ENCODE measurements around the gene CD7. TPM values are rescaled to one million over a fixed set of nuclear protein-coding genes. Genes with fewer than 3 reads are reported as not detected.
A peak's percentile ranks its signal among the peaks of the same experiment; 100 is the strongest.
"Not testable (repeated sequence)": the region's sequence is repeated elsewhere in the genome, so short reads cannot be mapped to it uniquely, and the experiment has no call there.

The CD7 gene
- total RNA-seq (2022) (0.34 TPM in 1 of 2 replicates, not detected in the other), Bru-seq, nascent RNA (not detected), BruChase-seq, experiment 1, labeled RNA remaining after a 6-hour chase (percentile 18 among the genes with signal in this experiment), BruChase-seq, experiment 2, labeled RNA remaining after a 2-hour chase (not detected)
- long read RNA-seq: 0 reads

GRCh38 chr17:82317394-82318168 is at the start of gene CD7:
Gene CD7, minus strand, starts transcription at chr17:82317608. Its CDS starts 113 bp downstream, at chr17:82317495.
- CTCF ChIA-PET: no interaction called here
- Mint-ChIP-seq H3K27me3 (ENCODE audit: unreplicated experiment) (peaks cover 44% of the 10 kb centered on the region), H3K27ac (ENCODE audit: unreplicated experiment) (no peak within 1 kb of the TSS), H3K36me3 (ENCODE audit: insufficient read depth, unreplicated experiment) (peaks cover 7% of the 10 kb centered on the region), H3K4me1 (ENCODE audit: low read depth, unreplicated experiment) (peaks cover 14% of the 10 kb centered on the region), H3K9me3 (ENCODE audit: low read depth, unreplicated experiment) (no peaks in the 10 kb centered on the region), H3K4me3 (ENCODE audit: low read depth, unreplicated experiment) (no peak within 1 kb of the TSS)
- intact Hi-C loops (cut with micrococcal nuclease; ENCODE audit: unreplicated experiment): no loop called here
- DNase-seq: no peak
- no TSS peak for BruUV-seq (replicated peaks)
- TF ChIP-seq CTCF (IDR thresholded peaks at IDR 0.05; ENCODE audit: unreplicated experiment): no peak

GRCh38 chr17:82366749-82367148 is 49.3 kb upstream of the CD7 start:
- no peak for DNase-seq
- no TSS peak for BruUV-seq (replicated peaks)
- no peaks in the 10 kb centered on the region for H3K9me3 Mint-ChIP-seq (ENCODE audit: low read depth, unreplicated experiment)
- intact Hi-C loops (cut with micrococcal nuclease; ENCODE audit: unreplicated experiment): no loop called here
- no peak overlapping the region for H3K4me3 Mint-ChIP-seq (ENCODE audit: low read depth, unreplicated experiment)
- CTCF ChIA-PET: no interaction called here
- TF ChIP-seq CTCF (IDR thresholded peaks at IDR 0.05; ENCODE audit: unreplicated experiment): no peak
- H3K36me3 Mint-ChIP-seq (ENCODE audit: insufficient read depth, unreplicated experiment): no peaks in the 10 kb centered on the region
- H3K27ac Mint-ChIP-seq (ENCODE audit: unreplicated experiment): no peak overlapping the region
- peaks cover 42% of the 10 kb centered on the region for H3K27me3 Mint-ChIP-seq (ENCODE audit: unreplicated experiment)
- no peaks in the 10 kb centered on the region for H3K4me1 Mint-ChIP-seq (ENCODE audit: low read depth, unreplicated experiment)

GRCh38 chr17:82365606-82366295 is 48.3 kb upstream of the CD7 start:
- CTCF ChIA-PET: no interaction called here
- no peaks in the 10 kb centered on the region for H3K4me1 Mint-ChIP-seq (ENCODE audit: low read depth, unreplicated experiment)
- peaks cover 39% of the 10 kb centered on the region for H3K27me3 Mint-ChIP-seq (ENCODE audit: unreplicated experiment)
- intact Hi-C loops (cut with micrococcal nuclease; ENCODE audit: unreplicated experiment): no loop called here
- no peak for DNase-seq
- H3K27ac Mint-ChIP-seq (ENCODE audit: unreplicated experiment): no peak overlapping the region
- no TSS peak for BruUV-seq (replicated peaks)
- TF ChIP-seq CTCF (IDR thresholded peaks at IDR 0.05; ENCODE audit: unreplicated experiment): no peak
- no peak overlapping the region for H3K4me3 Mint-ChIP-seq (ENCODE audit: low read depth, unreplicated experiment)
- H3K36me3 Mint-ChIP-seq (ENCODE audit: insufficient read depth, unreplicated experiment): no peaks in the 10 kb centered on the region
- no peaks in the 10 kb centered on the region for H3K9me3 Mint-ChIP-seq (ENCODE audit: low read depth, unreplicated experiment)

GRCh38 chr17:82361885-82362633 is 44.7 kb upstream of the CD7 start:
- Mint-ChIP-seq H3K4me3 (ENCODE audit: low read depth, unreplicated experiment) (no peak overlapping the region), H3K9me3 (ENCODE audit: low read depth, unreplicated experiment) (no peaks in the 10 kb centered on the region), H3K27ac (ENCODE audit: unreplicated experiment) (no peak overlapping the region), H3K27me3 (ENCODE audit: unreplicated experiment) (peaks cover 48% of the 10 kb centered on the region), H3K4me1 (ENCODE audit: low read depth, unreplicated experiment) (peaks cover 9% of the 10 kb centered on the region), H3K36me3 (ENCODE audit: insufficient read depth, unreplicated experiment) (no peaks in the 10 kb centered on the region)
- DNase-seq: no peak
- TF ChIP-seq CTCF (IDR thresholded peaks at IDR 0.05; ENCODE audit: unreplicated experiment): no peak
- intact Hi-C loops (cut with micrococcal nuclease; ENCODE audit: unreplicated experiment): no loop called here
- BruUV-seq (replicated peaks): no TSS peak
- CTCF ChIA-PET: no interaction called here

GRCh38 chr17:82359451-82360074 is 42.2 kb upstream of the CD7 start:
- CTCF ChIA-PET: interaction anchor here (0.6 kb wide), 1 partner anchor 9 kb away, joined by 6 read pairs; no protein-coding TSS in a partner anchor
- H3K4me1 Mint-ChIP-seq (ENCODE audit: low read depth, unreplicated experiment); intact Hi-C loops (cut with micrococcal nuclease; ENCODE audit: unreplicated experiment); DNase-seq; H3K4me3 Mint-ChIP-seq (ENCODE audit: low read depth, unreplicated experiment); H3K9me3 Mint-ChIP-seq (ENCODE audit: low read depth, unreplicated experiment); H3K36me3 Mint-ChIP-seq (ENCODE audit: insufficient read depth, unreplicated experiment); H3K27ac Mint-ChIP-seq (ENCODE audit: unreplicated experiment); BruUV-seq (replicated peaks): not testable (repeated sequence)
- H3K27me3 Mint-ChIP-seq (ENCODE audit: unreplicated experiment): peaks cover 31% of the 10 kb centered on the region

Measured in Calu3 (cell line).